Muscle layer of duodenum (tissue), 2 donors: ENCODE results near the gene NUPR2.
A peak's percentile ranks its signal among the peaks of the same experiment; 100 is the strongest.
"Not testable (repeated sequence)": the region's sequence is repeated elsewhere in the genome, so short reads cannot be mapped to it uniquely, and the experiment has no call there.

Source experiments
- H3K27ac ChIP-seq: one replicate; pipeline ENCODE4 v1.7.0; 2013; ENCODE audit warnings: mild to moderate bottlenecking, low read length
- H3K27me3 ChIP-seq: one replicate; pipeline ENCODE4 v1.7.0; 2013; ENCODE audit warnings: low read depth, mild to moderate bottlenecking, control low read depth, low read length
- H3K36me3 ChIP-seq, 2 donors: one replicate each; pipeline ENCODE4 v1.7.0; 2013; ENCODE audit warnings: low read length in 2 of 2, control low read depth in 1 of 2, mild to moderate bottlenecking in 1 of 2; ENCODE audit not compliant: insufficient read depth in 2 of 2, control insufficient read depth in 1 of 2
- H3K4me1 ChIP-seq, 2 donors: one replicate each; pipeline ENCODE4 v1.7.0; 2013; ENCODE audit warnings: low read length in 2 of 2, mild to moderate bottlenecking in 2 of 2, control low read depth in 1 of 2, moderate library complexity in 1 of 2; ENCODE audit not compliant: insufficient read depth in 2 of 2, control insufficient read depth in 1 of 2
- H3K4me3 ChIP-seq, 2 donors: one replicate each; pipeline ENCODE4 v1.7.0; 2013; ENCODE audit warnings: low read length in 2 of 2, low read depth in 1 of 2, mild to moderate bottlenecking in 1 of 2
- H3K9me3 ChIP-seq, 2 donors: one replicate each; pipeline ENCODE4 v1.7.0; 2013; ENCODE audit warnings: low read length in 2 of 2, control low read depth in 1 of 2, mild to moderate bottlenecking in 1 of 2; ENCODE audit not compliant: control insufficient read depth in 1 of 2
- donor health status: healthy.

Gene NUPR2, protein sequence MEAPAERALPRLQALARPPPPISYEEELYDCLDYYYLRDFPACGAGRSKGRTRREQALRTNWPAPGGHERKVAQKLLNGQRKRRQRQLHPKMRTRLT

DNA sequence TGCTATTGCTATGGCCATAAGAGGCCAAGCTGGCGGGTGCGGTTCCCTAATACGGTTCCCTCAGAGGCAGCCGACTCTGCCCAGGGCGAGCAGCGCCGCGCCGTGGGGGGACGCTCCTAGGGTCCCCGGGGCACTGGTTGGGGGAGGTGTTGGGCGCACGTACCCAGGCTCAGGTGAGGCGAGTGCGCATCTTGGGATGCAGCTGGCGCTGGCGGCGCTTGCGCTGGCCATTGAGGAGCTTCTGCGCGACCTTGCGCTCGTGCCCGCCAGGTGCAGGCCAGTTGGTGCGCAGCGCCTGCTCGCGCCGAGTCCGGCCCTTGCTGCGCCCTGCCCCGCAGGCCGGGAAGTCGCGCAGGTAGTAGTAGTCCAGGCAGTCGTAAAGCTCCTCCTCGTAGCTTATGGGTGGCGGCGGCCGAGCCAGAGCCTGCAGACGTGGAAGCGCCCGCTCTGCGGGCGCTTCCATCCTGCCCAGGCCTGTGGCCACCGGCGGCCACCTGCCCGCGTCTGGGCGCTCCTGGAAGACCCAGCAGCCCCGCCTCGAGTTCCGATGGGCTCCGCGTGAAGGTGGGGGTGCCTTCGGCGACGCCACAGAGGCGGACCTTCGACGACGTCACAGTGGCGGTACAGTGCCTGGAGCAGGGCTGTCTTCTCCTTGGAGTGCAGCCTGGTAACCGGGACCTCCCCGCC is at the start of gene NUPR2:
Gene NUPR2, minus strand, starts transcription at position 566 of the 687 bp plus-strand sequence. Its CDS starts 103 bp downstream, at position 463.
- Histone ChIP-seq H3K36me3 (no peaks in the 10 kb centered on the region), H3K27me3 (peaks cover 5% of the 10 kb centered on the region), H3K4me1 (no peaks in the 10 kb centered on the region), H3K9me3 (no peaks in the 10 kb centered on the region), H3K4me3 (peak within 1 kb of the TSS in 1 of 2 donors; percentile 26), H3K27ac (no peak within 1 kb of the TSS)

DNA sequence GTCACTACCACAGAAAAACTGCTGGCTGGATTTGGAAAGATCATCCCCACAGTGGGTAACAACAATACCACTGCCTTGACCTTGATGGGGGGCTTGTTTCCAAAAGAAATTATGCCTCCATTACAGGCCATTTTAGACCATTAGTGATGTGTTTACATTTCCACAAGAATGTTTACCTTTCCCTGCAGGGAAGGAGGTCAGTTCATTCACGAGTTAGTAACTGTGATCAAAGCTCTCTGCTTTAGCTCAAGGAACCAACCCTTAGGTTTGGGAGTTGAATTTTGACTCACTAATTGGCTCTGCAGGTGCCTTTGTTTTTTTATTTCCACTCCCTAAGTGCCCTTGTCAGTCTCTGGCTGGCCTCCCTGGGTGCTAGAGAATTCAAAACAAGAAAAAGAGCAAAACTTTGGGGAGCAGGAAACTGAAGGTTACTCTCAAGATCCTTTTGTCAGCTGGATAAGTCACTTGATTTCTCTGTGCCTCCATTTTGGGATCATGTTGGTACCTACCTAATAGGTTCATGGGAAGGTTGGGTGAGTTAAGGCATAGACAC is 41.1 kb upstream of the NUPR2 start:
- H3K27ac ChIP-seq, result no peak overlapping the region
- no peaks in the 10 kb centered on the region for H3K4me1 ChIP-seq
- no peak overlapping the region for H3K4me3 ChIP-seq
- no peaks in the 10 kb centered on the region for H3K27me3 ChIP-seq
- peaks cover 0 to 18% of the 10 kb centered on the region in 2 donors for H3K9me3 ChIP-seq
- H3K36me3 ChIP-seq, result no peaks in the 10 kb centered on the region

DNA sequence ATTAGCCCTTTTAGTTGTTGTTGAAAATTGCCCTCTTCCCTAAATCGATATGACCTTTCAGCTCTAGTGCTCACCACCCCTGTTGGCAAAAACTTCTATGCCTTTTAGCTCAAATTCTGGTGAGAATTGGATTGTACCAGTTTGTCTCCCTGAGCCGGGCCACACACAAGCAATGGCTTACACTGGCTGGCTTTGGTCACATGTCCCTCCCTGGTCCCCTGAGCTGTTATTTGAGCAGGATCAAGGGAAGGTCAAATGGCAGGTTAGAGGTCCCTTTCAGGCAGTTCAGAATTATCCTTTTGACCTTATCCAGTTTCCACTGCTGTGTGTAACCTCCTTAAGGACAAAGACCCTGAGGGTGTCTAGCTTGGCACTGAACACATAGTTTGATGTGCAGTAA is 14.8 kb upstream of the NUPR2 start:
- not testable (repeated sequence) for H3K4me1 ChIP-seq, H3K4me3 ChIP-seq, H3K27me3 ChIP-seq, H3K9me3 ChIP-seq, H3K36me3 ChIP-seq, H3K27ac ChIP-seq

DNA sequence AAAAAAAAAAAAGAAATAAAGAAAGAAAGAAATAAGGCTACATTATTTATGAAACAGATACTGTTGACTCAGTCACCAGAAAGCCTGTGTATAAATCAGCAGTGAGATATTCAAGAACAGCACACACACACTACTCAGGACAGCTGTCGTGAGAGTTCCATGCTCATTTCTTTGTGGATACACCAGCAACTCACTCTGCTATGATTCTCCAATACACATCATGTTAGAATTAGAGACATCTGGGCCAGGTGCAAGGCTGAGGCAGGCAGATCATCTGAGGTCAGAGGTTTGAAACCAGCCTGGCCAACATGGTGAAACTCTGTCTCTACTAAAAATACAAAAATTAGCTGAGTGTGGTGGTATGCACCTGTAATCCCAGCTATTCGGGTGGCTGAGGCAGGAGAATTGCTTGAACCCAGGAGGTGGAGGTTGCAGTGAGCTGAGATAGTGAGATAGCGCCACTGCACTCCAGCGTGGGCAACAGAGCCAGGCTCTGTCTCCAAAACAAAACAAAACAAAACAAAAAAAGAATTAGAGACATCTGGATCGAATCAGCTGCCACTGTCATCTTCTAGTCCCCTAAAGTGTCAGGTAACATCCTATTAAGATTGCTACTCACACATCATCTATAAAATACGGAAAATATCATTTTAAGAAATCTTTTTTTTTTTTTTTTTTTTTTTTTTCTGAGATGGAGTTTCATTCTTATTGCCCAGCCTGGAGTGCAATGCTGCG is 11.2 kb upstream of the NUPR2 start:
- Histone ChIP-seq H3K4me1 (no peaks in the 10 kb centered on the region), H3K36me3 (no peaks in the 10 kb centered on the region), H3K4me3 (no peak overlapping the region), H3K27me3 (no peaks in the 10 kb centered on the region), H3K27ac (no peak overlapping the region), H3K9me3 (no peaks in the 10 kb centered on the region)

DNA sequence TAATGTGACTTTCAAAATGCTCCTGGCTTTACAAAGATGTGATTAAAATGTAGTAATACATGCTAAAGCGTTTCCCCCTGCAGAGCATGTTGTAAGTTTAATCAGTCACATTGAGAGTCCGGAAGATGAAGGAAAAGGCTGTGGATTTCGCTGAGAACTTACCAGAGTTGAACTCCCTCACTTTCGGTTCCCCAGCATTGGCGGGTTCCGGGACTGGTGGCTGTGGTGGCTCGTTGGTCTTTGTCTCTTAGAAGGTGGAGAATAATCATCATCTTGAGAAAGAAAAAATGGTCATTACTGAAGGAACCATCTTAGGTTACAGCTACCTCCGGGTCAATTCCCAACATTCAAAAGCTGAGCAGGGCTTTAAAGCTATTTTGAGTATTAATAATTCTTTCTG is 9.6 kb upstream of the NUPR2 start:
- Histone ChIP-seq H3K4me1 (no peaks in the 10 kb centered on the region), H3K4me3 (no peak overlapping the region), H3K27me3 (no peaks in the 10 kb centered on the region), H3K36me3 (no peaks in the 10 kb centered on the region), H3K9me3 (no peaks in the 10 kb centered on the region), H3K27ac (no peak overlapping the region)

DNA sequence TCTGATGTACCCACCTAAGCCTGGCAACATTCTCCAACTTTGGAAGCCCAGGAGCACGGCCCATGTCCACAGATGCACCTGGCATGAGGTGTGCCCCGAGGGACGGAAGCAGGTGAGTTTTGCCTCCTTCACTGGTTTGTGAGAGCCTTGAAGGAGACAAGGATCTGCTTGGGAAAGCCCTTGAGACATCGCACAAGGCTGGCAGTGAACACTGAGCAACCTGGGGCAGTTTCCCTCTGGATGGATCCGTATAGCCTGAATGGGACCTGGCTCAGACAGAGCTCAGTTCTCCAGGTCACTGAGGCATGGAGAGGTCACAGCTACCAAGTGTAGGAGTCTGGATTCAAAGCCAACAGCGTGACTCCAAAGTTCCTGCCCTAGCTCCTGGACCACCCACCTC is 8.8 kb upstream of the NUPR2 start:
- Histone ChIP-seq H3K27ac (no peak overlapping the region), H3K4me3 (no peak overlapping the region), H3K27me3 (no peaks in the 10 kb centered on the region), H3K9me3 (no peaks in the 10 kb centered on the region), H3K36me3 (no peaks in the 10 kb centered on the region), H3K4me1 (no peaks in the 10 kb centered on the region)

DNA sequence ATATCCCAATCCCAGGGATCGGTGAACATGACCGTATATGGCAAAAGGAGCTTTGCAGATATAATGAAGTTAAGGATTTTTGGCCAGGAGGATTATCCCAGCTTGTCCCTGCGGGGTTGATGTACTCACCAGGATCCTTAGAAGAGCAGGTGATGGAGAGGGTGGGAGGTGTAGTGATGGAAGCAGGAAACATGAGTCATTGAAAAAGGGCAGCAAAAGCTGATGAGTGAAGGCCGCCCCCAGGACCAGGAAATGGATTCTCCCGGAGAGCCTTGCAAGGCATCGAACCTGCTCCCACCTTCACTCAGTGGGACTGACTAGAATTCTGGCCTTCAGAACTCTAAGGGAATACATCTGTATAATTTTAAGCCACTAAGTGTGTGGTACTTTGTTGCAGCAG is 5.2 kb upstream of the NUPR2 start:
- H3K9me3 ChIP-seq, result no peaks in the 10 kb centered on the region
- H3K27ac ChIP-seq, result no peak overlapping the region
- H3K36me3 ChIP-seq, result no peaks in the 10 kb centered on the region

DNA sequence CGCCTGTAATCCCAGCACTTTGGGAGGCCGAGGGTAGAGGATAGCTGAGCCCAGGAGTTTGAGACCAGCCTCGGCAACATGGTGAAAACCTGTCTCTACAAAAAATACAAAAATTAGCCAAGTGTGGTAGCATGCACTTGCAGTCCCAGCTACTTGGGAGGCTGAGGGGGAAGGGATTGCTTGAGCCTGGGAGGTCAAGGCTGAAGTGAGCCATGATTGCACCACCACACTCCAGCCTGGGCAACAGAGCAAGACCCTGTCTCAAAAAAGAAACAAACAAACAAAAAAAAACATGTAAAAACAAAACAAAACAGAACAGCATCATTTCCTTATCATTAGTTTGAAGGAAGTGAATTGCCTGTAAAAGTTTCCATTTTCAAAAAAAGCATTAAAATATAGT is 4.0 kb downstream of the NUPR2 start:
- not testable (repeated sequence) for H3K9me3 ChIP-seq, H3K4me3 ChIP-seq, H3K4me1 ChIP-seq, H3K36me3 ChIP-seq, H3K27ac ChIP-seq, H3K27me3 ChIP-seq

More for the DNA sequence above, 5.2 kb upstream of the NUPR2 start:
- peaks cover 3% of the 10 kb centered on the region for H3K27me3 ChIP-seq
- no peak overlapping the region for H3K4me3 ChIP-seq
- no peaks in the 10 kb centered on the region for H3K4me1 ChIP-seq

DNA sequence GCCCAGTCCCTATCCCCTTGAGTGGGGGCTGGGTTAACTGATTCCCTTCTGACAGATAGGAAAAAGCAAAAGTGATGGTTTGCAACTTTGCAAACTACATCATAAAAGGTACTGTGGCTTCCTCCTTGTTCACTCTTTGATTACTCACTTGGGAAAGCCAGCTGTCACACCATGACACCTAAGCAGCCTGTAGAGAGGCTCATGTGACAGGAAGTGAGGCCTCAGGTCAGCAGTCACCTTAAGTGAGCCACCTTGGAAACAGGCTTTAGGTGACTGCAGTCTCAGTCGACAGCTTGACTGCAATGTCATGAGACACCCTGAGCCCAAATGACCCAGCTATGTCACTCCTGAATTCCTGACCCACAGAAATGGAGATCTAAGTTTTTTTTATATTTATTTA is 5.6 kb downstream of the NUPR2 start:
- H3K27ac ChIP-seq, result no peak overlapping the region
- H3K27me3 ChIP-seq, result no peaks in the 10 kb centered on the region
- H3K36me3 ChIP-seq, result peaks cover 0 to 3% of the 10 kb centered on the region in 2 donors
- no peak overlapping the region for H3K4me3 ChIP-seq
- peaks cover 0 to 4% of the 10 kb centered on the region in 2 donors for H3K4me1 ChIP-seq
- no peaks in the 10 kb centered on the region for H3K9me3 ChIP-seq

DNA sequence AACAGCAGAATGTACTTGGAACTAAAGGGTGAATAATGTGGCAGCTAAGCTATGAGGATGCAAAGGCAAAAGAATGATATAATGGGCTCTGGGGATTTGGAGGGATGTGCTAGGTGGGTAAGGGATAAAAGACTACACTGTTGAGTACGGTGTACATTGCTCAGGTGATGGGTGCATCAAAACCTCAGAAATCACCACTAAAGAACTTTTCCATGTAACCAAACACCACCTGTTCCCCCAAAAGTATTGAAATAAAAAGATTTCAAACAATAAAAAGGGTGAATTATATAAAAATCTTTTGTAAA is 8.3 kb downstream of the NUPR2 start:
- Histone ChIP-seq H3K4me3 (no peak overlapping the region), H3K9me3 (no peaks in the 10 kb centered on the region), H3K4me1 (peaks cover 0 to 23% of the 10 kb centered on the region in 2 donors), H3K27me3 (no peaks in the 10 kb centered on the region), H3K27ac (no peak overlapping the region), H3K36me3 (peaks cover 8 to 20% of the 10 kb centered on the region in 2 donors)

DNA sequence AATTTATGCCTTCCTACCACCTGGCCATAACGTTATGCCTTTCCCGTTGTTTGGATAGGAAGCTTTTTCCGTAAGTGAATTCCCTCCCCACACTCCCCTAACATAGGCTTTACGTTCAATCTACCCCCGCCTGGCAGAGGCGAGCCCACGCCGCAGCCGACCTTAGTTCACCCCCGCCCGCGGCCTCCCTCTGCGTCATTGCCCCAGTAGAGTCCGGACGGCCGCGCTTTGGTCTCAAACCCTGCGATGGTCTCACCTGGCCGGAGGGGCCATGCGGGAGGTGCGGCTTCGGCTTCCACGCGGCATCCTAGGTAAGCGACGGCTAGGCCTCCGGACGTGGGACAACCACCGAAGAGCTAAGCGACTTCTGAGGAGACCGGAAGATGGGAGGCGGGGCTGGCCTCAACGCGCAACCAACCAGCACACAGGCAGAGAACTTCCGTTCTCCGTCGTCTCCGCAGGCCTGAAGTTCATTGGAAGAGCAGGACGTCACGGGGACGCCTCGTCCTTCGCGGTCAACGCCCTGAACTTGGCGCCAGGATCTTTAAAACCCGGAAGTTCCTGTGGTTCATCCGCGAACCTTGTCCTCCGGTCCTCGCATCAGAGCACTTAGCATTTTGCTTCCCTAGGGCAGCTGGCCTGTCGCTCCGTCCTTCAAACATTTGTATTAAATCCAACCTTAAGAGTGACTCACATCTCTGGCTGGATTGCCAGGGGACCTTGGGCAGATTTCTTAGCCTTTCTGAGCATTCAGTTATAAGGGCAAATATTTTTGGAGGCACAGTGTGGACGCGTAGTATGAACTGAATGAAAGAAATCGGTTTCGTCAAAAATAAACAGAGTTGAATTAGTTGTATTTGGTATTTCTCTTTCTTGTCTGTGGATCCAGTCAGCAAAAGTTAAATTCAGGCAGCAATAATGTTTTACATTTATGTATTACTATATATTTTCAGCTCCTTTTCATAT is 9.8 kb downstream of the NUPR2 start, which contains the start of gene CHCHD2:
Gene CHCHD2, minus strand, starts transcription at position 369 of the 966 bp plus-strand sequence. Its CDS starts 63 bp downstream, at position 306.
- Histone ChIP-seq H3K36me3 (peaks cover 17 to 32% of the 10 kb centered on the region in 2 donors), H3K4me1 (peaks cover 0 to 23% of the 10 kb centered on the region in 2 donors), H3K27ac (peak within 1 kb of the TSS; percentile 99), H3K9me3 (no peaks in the 10 kb centered on the region), H3K4me3 (peak within 1 kb of the TSS; percentile 84 to 99), H3K27me3 (no peaks in the 10 kb centered on the region)
